ENCODE measurements around the gene PDE2A.
A peak's percentile ranks its signal among the peaks of the same experiment; 100 is the strongest.

Gene PDE2A

DNA sequence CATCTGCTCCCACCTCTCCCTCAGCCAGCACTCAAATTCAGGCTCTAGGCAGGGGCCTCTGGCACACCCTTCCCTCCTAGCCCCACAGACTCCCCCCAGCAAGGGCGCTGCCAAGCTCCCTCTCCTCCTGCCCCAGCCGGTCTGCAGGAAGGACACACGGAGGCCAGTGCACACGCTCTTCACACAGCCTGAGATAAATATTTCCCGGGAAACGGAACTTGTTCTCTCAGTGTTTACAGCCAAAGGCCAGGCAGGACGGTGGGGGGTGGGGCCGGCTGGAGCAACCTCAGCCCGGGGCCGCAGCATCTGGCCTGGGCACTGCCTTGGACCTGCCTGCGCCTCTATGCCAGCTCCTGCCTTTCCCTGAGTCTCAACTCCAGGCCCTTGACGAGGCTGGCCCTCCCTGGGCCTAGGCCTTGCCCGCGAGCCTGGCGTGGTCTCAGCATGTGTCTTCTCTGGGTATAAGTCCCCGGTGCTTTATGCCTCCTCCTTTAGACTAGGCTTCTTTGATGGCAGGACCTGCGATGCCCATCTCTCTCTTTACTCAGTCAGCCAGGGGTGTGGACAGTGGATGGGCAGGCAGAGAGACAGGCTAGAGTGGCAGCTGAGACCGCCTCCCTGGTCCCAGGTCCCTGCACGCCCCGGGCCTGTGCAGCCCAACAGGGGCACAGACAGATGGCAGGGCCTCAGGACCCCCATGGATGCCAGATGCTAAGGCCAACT is 48.4 kb downstream of the PDE2A start:
- peak in 1 of 10 donors; percentile 33 for DNase-seq
- intact Hi-C loops (cut with DNase I), result no loop called here

DNA sequence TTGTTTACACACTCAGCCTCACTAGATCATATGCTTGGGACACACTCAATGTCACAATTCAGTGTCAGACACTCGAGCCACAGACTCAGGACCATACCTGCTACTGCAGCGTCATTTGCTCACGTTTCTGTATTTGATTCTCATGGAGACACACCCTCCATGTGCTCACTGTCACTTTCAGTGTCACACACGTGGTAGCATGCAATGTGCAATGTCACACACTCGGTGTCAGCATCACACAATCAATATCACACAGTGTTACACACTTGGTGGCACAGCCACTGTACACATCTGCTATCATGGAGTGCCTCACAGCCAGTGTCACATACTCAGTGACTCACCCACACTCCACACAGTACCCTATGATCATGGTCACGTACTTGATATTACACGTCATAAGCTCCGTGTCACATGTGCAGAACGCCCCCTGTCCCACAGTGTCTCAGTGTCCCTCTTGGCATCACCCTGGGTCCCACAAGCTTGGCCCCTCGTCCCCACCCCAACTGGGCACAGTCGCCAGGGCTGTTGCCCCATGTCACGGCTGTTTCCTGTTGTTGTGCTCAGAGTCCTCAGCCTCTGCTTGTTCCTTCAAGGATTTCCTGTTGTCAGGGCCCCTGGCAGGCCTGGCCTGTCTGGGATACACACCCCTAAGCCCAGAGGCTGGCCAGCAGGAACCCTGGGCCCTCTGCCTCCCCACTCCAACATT is 49.6 kb downstream of the PDE2A start:
- no peak for DNase-seq
- intact Hi-C loops (cut with DNase I), result no loop called here

- intact Hi-C loops (cut with DNase I), result no loop called here
- no peak for DNase-seq
These were observed 51.2 kb downstream of the PDE2A start for GRCh38 chr11:72623052-72623451.

DNA sequence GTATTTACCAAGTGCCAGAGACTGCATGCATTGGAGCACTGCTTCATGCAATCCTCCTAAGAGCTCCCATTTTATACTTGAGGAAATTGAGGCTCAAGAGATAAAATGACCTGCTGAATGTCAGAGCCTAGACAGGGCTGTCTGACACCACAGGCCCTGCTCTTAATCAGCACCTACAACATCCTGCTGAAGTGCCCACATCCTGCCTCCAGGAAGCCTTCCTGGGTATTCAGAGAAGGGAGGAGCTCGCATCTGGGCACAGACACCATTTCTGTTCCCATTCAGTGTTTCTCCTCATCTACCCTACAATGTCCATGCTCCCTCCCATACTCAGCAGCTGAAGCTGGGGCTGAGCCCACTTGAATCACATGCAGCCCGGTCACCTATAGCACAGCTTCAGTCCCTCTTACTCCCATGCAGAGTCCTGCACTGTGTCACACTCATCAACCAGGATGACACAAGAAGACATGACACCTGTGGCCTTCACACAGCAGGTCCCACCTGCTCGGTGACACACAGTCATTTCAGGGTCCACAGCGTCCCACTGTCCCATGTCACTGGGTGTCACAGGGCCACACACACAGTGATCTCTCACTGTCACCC is 53.1 kb downstream of the PDE2A start:
- no peak for DNase-seq
- intact Hi-C loops (cut with DNase I), result no loop called here

GRCh38 chr11:72618803-72619202 is 55.4 kb downstream of the PDE2A start:
- intact Hi-C loops (cut with DNase I), result no loop called here
- DNase-seq, result no peak

DNA sequence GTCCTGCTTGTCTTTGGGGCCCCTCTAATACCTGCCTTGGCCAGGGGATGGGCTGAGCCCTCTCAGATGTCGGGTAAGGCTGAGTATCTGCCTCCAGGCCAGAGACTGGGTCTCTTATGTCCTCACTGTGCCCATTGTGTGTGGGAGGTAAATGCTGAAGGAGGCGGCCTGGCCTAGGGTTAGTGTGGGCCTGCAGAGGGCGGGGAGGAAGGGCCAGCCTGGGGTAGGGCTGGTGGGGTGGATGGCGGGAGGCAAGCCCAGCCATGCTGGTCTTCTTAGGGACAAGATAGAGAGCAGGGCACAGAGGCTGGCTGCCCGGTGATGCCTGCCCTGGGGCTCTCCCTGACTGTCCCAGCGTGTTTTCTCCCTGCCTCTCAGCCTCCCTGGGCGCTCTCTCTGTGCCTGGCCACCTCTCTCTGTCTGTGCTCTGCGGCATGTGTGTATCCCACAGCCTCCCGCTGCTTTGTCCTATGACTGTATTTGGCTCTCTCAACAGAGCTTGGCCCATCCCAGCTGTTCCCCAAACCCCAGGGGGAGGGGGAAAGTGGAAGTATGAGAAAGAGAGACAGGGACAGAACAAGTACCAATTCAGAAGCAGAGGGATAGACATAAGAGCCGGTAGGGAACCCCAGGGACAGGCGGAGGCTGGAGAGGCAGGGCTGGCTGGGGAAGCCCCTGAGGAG is 57.0 kb downstream of the PDE2A start:
- DNase-seq, result peak in 7 of 10 donors; percentile 47 to 93 (median 69)
- intact Hi-C loops (cut with DNase I), result no loop called here

GRCh38 chr11:72616655-72617054 is 57.6 kb downstream of the PDE2A start:
- intact Hi-C loops (cut with DNase I), result no loop called here
- DNase-seq, result no peak

DNA sequence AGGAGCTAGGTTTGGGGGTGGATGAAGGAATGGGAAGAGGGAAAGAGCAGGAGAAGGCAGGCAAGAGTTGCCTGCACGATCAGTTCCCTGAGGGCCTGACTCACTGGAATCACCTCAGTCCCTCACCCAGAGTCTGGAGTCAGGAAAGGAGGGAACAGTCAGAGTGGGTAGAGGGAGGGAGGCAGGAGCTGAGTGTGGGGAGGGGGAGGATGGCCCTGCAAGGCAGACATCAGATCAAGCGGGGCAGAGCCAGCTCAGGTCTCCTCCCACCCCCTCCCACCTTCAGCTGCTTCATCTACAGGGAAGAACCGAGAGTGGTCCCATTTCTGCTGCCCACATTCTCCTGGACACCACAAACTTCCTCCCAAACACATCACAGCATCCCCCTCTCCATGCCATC is 58.9 kb downstream of the PDE2A start:
- no peak for DNase-seq
- intact Hi-C loops (cut with DNase I), result no loop called here

DNA sequence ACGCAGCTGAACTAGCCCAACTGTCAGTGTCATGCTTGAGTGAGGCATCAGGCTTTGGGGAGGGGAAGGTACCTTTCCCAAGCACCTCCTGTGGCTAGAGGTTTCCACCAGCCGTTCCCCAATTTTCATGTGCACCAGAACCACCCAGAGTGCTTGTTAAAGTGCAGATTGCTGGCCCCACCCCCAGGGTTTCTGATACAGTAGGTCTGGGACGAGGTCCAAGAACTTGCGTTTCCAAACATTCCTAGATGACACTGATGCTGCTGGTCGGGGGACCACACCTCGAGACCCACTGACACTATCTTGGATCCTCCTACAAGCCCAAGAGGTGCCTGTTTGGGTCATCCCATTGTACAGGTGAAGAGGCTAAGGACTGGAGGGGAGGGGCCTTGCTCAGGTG is 59.8 kb downstream of the PDE2A start:
- no peak for DNase-seq
- intact Hi-C loops (cut with DNase I), result no loop called here

- DNase-seq, result peak in 8 of 10 donors; percentile 73 to 97 (median 83)
- intact Hi-C loops (cut with DNase I), result no loop called here
These were observed 60.2 kb downstream of the PDE2A start for GRCh38 chr11:72613977-72614376.

GRCh38 chr11:72613450-72613849 is 60.8 kb downstream of the PDE2A start:
- intact Hi-C loops (cut with DNase I), result no loop called here
- no peak for DNase-seq

DNA sequence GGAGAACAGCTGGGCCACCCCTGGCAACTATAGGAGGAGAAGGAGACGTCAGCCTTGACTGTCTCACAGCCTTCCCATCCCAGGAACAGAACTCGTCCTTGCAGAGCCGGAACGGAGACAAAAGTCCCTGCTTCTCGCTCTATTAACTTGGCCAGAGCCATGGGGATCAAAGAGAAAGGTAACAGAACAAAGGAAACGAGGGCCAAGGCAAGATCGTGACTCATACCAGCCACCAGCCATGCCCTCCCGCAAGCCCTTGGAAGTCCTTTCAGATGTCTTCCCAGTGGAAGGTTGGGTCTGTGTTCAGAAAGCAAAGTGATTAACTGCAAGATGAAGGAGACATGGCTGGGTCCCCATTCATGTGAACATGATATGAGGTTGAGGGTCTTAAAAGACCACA is 64.7 kb downstream of the PDE2A start:
- intact Hi-C loops (cut with DNase I), result no loop called here
- no peak for DNase-seq

GRCh38 chr11:72609045-72609444 is 65.2 kb downstream of the PDE2A start:
- intact Hi-C loops (cut with DNase I), result no loop called here
- DNase-seq, result no peak

DNA sequence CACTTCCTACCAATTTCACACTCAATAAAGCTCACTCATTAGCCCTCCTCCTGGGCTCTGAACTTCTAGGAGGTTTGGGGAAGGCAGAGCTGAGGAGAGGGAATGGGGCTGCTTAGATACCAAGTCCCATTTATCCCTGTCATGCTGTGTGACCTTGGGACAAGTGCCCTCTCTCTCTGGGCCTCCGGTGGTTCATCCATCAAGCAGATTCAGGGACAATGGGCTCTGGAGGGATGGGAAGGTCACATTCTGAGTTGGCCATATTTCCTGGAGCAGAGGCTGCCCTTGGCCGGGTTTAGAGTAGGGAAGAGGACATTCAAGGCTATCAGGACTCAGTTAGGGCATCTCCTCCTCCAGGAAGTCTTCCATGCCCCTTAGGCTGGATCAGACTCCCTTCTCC is 66.7 kb downstream of the PDE2A start:
- intact Hi-C loops (cut with DNase I), result no loop called here
- DNase-seq, result no peak

DNA sequence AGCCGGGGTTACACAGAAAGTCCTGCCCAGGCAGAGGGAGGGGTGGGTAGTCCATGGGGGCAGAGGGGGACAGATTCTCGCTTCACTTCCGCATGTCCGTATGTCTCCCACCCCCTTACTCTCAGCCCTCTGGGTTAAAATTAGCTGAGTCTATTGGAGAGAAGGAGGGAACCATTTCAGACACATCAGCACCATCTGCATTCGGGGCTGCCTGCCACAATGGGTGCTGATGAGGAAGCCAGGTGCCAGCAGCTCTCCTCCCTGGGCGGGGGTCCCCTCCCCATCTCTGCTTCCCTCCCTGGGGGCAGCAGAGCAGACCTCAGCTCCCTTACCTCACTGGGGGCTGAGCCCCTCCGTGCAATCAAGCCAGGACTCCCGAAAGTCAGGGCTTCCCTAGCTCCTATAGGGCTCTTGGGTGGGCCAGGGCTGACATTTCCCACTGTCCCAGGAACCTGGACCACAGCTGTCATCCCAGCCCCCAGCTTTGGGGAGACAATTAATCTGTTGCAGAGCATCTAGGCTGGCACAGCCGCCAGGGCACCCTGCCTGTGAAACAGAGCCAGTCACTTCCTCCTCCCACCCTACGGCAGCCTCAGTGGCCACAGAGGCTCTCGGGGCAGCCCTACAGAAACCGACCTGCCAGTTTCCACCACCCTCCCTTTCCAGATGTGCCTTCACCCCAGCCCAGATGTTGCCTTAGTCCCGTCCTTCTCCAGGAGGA is 67.3 kb downstream of the PDE2A start:
- intact Hi-C loops (cut with DNase I), result no loop called here
- DNase-seq, result peak in 6 of 10 donors; percentile 54 to 94 (median 76)

DNA sequence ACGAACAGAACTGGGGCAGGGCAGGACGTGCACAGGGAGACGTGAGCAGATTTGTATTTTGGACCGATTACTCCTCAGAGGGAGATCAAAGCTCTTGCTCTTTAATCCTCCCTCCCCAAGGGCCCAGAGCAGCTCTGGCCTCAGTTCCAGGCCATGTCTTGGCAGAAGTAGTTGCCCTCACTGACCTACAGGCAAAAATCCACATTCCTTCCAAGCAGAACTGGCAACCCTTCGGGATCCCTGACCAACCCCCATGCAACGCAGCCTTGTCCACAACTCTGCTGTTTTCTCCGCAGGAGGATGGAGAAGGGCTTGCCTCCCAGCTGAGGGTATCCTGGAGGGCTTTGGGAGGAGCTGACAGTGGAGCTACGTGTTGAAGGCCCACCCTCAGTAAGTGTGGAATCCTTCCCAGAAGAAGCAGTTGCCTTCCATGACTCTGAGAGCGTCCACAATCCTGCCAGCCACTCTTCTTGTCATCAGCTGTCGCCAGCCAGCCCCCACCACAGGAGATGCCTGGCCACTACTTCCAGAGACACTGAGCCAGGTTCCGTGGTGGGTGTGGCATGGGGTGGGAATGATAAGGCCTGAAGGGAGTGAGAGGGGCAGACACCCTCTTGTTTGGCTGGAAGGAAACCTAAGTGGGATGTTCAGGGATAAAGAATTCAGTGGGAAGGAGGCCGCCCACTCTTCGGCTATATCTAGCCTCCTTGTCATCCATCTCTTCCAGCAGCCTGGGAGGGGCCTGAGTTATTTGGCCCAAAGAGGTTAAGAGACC is 68.1 kb downstream of the PDE2A start:
- intact Hi-C loops (cut with DNase I), result no loop called here
- peak in 1 of 10 donors; percentile 49 for DNase-seq

DNA sequence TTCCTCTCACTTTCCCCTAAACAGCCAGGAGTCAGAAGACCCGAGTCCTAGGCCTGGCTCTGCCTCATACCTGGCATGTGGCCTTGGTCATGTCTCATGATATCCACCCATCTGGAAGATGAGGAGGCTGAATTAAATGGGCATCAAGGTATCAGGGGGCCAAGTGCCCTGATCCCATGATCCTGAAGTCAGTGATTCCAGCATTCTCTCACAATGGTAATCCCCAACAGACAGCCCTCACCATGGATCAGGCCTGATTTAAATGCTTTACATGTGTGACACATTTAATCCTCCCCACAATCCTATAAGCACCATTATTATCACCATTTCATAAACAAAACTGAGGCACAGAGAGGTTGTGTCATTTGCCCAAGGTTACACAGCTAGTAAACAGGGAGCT is 70.0 kb downstream of the PDE2A start:
- DNase-seq, result no peak
- intact Hi-C loops (cut with DNase I), result no loop called here

DNA sequence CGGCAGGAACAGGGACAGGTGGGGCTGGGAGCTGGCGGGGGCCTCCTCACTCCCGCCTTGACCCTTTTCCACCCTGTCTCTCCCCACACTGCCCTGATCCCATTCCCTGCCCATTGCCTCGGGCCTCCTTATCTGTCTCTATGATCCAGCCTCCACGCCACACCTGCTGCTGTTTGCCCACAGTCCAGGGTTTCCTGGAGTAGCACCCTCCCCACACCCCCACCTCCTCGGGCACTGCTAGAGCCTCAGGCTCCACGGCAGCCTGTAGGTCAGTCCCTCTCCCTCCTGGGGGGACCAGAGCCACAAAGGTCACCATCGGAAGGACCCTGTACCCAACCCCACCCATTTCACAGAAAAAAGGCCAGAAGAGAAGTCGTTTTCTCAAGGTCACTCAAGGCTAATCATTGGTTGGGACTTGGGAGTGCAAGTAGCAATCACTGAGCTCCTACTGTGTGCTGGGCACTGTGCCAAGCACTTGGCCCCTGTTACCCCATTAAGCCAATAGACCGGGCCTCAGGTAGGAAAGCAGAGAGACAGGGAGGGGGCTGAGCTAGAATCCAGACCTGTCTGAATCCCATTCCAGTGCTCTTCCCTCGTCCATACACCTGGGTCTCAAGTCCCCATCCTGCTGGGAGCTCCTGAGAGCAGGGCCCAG is 71.8 kb downstream of the PDE2A start:
- DNase-seq, result no peak
- intact Hi-C loops (cut with DNase I), result no loop called here

- no peak for DNase-seq
- intact Hi-C loops (cut with DNase I), result no loop called here
These were observed 73.7 kb downstream of the PDE2A start for GRCh38 chr11:72600557-72600956.

All from posterior cingulate gyrus (tissue), 11 donors.